ENCODE data around the gene CNKSR1.

Gene CNKSR1

GRCh38 chr1:26159743-26160039 lies 17.6 kb upstream of the CNKSR1 start:
- DNase-seq (ENCODE audit: insufficient read length, low spot score) (no peak), FAIRE-seq (no peak)

- no peak for FAIRE-seq
- no peak for DNase-seq (ENCODE audit: insufficient read length, low spot score)
These were observed 16.5 kb upstream of the CNKSR1 start for GRCh38 chr1:26160527-26161414.

GRCh38 chr1:26161415-26162219 lies 15.7 kb upstream of the CNKSR1 start:
- DNase-seq (ENCODE audit: insufficient read length, low spot score), result no peak
- FAIRE-seq, result no peak

GRCh38 chr1:26162220-26162709 lies 15.0 kb upstream of the CNKSR1 start:
- DNase-seq (ENCODE audit: insufficient read length, low spot score) (no peak), FAIRE-seq (no peak)

- FAIRE-seq (no peak), DNase-seq (ENCODE audit: insufficient read length, low spot score) (no peak)
These were observed 13.6 kb upstream of the CNKSR1 start for GRCh38 chr1:26163684-26164035.

GRCh38 chr1:26164036-26164860 lies 13.0 kb upstream of the CNKSR1 start:
- FAIRE-seq, result no peak
- DNase-seq (ENCODE audit: insufficient read length, low spot score), result no peak

GRCh38 chr1:26164861-26165842 lies 12.1 kb upstream of the CNKSR1 start:
- DNase-seq (ENCODE audit: insufficient read length, low spot score), result no peak
- no peak for FAIRE-seq

GRCh38 chr1:26166719-26167281 lies 10.5 kb upstream of the CNKSR1 start:
- DNase-seq (ENCODE audit: insufficient read length, low spot score), result no peak
- FAIRE-seq, result no peak

- no peak for DNase-seq (ENCODE audit: insufficient read length, low spot score)
- no peak for FAIRE-seq
These were observed 8.7 kb upstream of the CNKSR1 start, which contains the start of gene C1orf232 for GRCh38 chr1:26168410-26169197. Gene C1orf232 (minus strand): TSS chr1:26168963. CDS start chr1:26168499, 464 bp downstream.

- no peak for FAIRE-seq
- no peak for DNase-seq (ENCODE audit: insufficient read length, low spot score)
These were observed 8.1 kb upstream of the CNKSR1 start for GRCh38 chr1:26169198-26169554.

- DNase-seq (ENCODE audit: insufficient read length, low spot score) (peak; percentile 94), FAIRE-seq (peak; percentile 97)
These were observed 7.4 kb upstream of the CNKSR1 start, which contains the start of gene ZNF593 for GRCh38 chr1:26169669-26170471. Gene ZNF593 (plus strand): TSS chr1:26169908. CDS start chr1:26169984, 76 bp downstream.

GRCh38 chr1:26170472-26170821 lies 6.8 kb upstream of the CNKSR1 start:
- FAIRE-seq (no peak), DNase-seq (ENCODE audit: insufficient read length, low spot score) (no peak)

GRCh38 chr1:26171084-26172072 lies 5.9 kb upstream of the CNKSR1 start, which contains the start of gene ZNF593OS:
Gene ZNF593OS (minus strand): TSS chr1:26171832. CDS start chr1:26171661, 171 bp downstream.
- FAIRE-seq (no peak), DNase-seq (ENCODE audit: insufficient read length, low spot score) (no peak)

- FAIRE-seq, result no peak
- DNase-seq (ENCODE audit: insufficient read length, low spot score), result no peak
These were observed 1.9 kb upstream of the CNKSR1 start for GRCh38 chr1:26175346-26175745.

GRCh38 chr1:26180010-26180506 lies 2.8 kb downstream of the CNKSR1 start:
- FAIRE-seq (no peak), DNase-seq (ENCODE audit: insufficient read length, low spot score) (no peak)
